ENCODE results near the gene FAM98A.

- TF ChIP-seq POLR2AphosphoS5 (IDR thresholded peaks at IDR 0.05) = no peak
- TF ChIP-seq CTCF (IDR thresholded peaks at IDR 0.05) = no peak
Observed at GRCh38 chr2:33579227-33579626, 19.9 kb downstream of the FAM98A start.

All from suprapubic skin (tissue), 3 donors.